Activated T-cell treated with anti-CD3 and anti-CD28 coated beads for 24 hours (primary cell): Measurements from ENCODE around the gene PDCD2L.
"Not testable (repeated sequence)": the region's sequence is repeated elsewhere in the genome, so short reads cannot be mapped to it uniquely, and the experiment has no call there.

Experiments
- DNase-seq: peaks from one replicate; pipeline ENCODE4 v3.0.0-alpha.2; 2020; ENCODE audit warnings: low read depth

The PDCD2L gene

DNA sequence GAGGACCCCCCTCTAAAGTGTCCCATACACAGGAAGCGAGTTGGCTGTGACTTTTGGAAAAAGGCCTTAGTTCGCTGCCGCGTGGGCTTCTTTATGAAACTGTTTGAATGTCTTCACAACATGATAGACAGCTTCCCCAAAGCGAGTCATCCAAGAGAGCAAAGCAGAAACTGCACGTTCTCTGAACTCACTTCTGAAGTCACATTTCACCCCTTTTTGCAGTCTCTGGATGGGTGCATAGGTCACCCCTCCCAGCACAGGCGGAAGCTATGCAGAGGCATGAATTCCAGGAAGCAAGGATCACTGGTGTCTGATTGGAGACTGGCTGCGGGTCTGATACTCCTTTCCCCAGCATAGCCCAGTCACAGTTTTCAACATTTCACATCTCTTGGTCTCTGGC, 28.6 kb upstream of the PDCD2L start:
- DNase-seq: no peak

DNA sequence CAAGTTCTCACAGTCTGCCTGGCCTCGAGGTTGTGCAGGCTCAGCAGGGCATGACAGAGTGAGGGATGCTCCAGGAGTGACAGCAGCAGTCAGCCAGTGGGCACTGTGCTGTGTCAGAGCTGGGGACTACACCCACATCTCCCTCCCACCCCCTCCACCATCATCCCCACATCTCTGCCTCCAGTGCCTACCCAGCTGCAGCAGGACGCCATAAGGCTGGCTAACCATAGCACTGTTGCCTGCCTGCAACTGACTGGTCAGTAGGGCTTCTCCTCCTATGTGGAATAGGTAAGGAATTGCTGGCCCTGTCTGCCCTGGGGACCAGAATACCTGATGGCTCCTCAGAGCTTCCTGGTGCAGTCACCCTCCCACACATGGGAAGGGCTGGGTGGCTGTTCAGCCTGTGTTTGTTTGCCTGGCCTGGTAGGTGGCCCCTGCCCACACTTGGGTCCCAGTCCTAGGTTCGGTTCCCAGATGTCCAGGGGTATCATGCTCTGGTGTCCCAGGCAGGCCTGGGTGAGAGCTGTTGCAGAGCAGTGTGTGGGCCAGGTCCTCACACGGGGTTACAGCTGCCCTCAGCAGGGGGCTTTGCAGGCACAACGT, 23.5 kb upstream of the PDCD2L start:
- no peak for DNase-seq

DNA sequence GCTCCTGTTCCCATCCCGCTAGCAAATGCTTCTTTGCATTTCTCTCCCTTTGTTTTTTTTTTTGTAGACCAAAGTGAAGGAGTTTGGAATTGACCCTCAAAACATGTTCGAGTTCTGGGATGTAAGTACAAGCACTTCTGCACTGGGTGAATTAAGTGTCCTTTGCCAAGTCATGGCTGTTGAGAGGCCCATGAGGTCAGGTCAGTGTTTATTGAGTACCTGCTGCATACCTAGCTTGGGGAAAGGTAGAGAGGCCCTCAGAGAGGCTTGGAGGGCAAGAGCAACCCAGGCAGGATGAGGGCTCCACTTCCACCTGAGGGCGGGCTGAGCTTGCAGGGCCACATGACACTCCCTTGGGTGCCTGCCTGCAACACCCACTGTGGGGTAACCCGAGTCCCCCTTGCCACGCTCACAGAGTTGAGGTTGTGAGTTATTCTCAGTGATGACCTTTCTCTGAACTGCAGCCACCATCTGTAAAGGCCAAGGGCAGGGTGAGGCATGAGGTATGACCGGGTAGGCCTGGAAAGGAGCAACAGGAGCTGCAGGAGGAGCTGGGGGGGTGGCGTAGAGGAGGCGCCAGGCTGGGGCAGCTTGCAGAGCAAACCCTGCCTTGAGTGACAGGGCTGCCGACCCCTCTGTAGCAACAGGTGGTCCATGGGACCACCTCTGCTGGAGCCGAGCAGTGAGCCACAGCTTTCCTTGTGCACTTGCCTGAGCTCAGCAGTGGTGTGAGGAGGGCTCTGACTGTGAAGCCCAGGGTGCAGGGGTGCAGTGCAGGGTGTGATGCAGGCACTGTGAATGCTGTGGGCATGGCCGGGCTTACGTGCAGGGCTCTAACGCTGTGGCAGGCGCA, 22.6 kb upstream of the PDCD2L start:
- no peak for DNase-seq

DNA sequence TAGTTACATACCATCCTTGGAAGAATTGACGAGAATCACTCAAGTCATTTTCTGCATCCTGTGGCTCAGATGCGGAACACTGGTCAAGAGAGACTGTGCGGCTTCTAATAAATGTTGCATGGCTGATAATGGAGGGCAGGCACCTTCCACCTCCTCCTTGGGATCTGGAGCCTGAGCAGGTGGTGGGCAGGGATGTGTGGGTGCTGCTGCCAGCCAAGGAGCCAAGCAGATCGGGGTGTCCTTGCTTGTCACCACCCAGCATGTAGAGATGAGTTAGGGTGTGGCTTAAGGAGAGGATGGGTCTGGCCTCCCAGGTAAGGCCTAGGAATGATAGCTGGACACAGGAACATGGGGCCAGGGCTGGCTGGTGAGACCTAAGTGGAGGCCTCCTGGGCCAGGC, 21.7 kb upstream of the PDCD2L start:
- no peak for DNase-seq

DNA sequence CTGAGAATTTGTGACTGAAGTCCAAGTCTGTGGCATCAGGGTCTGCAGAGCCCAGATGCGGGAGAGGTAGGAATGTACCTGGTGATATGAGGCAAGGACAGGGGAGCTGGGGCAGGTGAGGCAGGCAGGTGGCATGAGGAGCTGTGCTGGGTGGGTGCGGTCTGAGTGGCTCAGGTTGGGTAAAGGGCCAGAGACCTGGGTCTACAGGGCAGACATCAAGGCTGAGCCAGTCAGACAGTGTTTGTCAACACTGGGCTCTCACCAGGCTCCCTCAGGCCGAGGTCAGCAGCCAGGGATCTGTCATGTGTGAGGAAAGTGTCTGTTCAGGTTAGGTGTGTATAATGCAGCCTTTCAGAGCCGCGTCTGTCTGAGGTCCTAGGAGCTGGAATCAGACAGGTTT, 20.6 kb upstream of the PDCD2L start:
- DNase-seq: no peak

GRCh38 chr19:34386645-34387445, 17.4 kb upstream of the PDCD2L start:
- no peak for DNase-seq

DNA sequence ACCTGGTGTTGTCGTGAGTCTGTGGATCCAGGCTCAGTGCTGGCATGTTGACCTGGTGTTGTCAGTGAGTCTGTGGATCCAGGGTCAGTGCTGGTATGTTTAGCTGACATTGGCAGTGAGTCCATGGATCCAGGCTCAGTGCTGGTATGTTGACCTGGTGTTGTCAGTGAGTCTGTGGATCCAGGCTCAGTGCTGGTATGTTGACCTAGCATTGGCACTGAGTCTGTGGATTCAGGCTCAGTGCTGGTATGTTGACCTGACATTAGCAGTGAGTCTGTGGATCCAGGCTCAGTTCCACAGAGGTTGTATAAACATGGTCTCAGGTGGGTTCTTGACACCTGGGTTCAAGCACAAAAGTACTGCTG, 16.8 kb upstream of the PDCD2L start:
- DNase-seq: no peak

DNA sequence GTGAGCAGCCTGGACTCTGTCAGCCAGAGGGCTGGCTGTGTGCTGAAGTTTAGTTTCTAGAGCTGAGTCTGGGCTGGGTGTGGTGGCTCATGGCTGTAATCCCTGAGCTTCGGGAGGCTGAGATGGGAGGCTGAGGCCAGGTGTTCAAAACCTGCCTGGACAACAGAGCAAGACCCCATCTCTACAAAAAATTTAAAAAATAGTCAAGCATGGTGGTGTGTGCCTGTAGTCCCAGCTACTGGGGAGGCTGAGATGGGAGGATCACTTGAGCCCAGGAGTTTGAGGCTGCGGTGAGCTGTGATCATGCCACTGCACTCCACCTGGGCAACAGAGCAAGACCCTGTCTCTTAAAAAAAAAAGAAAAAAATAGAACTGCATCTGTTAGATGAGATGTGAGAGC, 15.5 kb upstream of the PDCD2L start:
- DNase-seq: not testable (repeated sequence)

DNA sequence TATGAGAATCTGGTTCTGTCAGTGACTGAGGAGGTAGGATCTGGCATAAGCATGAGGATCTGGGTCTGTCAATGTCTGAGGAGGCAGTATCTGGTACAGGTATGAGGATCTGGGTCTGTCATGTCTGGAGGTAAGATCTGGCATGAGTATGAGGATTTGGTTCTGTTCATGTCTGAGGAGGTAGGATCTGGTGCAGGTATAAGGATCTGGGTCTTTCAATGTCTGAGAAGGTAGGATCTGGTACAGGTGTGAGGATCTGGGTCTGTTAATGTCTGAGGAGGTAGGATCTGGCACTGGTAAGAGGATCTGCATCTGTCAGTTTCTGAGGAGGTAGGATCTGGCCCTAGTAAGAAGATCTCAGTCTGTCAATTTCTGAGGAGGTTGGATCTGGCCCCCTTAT, 12.4 kb upstream of the PDCD2L start:
- no peak for DNase-seq

DNA sequence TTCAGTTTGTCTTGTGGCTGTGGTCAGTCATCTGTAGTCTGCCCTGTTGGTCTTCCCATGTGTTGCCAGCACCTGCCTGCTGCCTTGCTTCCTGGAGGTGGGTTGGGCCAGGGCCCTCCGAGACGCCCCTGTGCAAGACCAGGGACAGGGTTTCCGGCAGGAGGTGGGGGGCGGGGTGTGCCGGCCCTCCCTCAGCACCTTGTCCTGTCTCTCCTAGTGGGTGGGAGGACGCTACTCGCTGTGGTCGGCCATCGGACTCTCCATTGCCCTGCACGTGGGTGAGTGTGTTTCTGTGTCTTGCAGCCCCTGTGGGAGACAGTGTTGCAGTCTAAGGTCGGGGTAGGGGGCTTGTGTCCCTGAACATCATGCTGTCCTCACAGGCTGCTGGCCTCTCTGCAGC, 11.2 kb upstream of the PDCD2L start:
- no peak for DNase-seq

- no peak for DNase-seq
These were observed 10.6 kb upstream of the PDCD2L start for GRCh38 chr19:34393629-34394028.

GRCh38 chr19:34397853-34398252, 6.3 kb upstream of the PDCD2L start:
- no peak for DNase-seq

GRCh38 chr19:34399886-34400285, 4.3 kb upstream of the PDCD2L start:
- no peak for DNase-seq

- DNase-seq: not testable (repeated sequence)
These were observed 3.4 kb upstream of the PDCD2L start for GRCh38 chr19:34400844-34401243.

- no peak for DNase-seq
These were observed 2.1 kb upstream of the PDCD2L start for GRCh38 chr19:34402074-34402600.

DNA sequence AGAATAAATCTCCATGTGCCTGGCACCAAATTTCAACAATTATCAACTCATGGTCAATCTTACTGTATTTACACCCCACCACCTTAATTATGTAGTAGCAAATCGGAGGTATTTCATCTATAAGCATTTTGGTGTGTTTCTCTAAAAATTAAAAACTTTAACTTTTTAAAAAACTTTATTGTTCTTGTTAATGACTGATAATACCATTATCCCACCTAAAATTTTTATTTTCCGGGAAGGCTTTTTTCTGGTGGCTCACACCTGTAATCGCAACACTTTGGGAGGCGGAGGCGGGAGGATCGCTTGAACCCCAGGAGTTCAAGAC, 453 bp upstream of the PDCD2L start:
- DNase-seq: no peak

- no peak for DNase-seq
These were observed 1.9 kb downstream of the PDCD2L start for GRCh38 chr19:34405892-34406660.

DNA sequence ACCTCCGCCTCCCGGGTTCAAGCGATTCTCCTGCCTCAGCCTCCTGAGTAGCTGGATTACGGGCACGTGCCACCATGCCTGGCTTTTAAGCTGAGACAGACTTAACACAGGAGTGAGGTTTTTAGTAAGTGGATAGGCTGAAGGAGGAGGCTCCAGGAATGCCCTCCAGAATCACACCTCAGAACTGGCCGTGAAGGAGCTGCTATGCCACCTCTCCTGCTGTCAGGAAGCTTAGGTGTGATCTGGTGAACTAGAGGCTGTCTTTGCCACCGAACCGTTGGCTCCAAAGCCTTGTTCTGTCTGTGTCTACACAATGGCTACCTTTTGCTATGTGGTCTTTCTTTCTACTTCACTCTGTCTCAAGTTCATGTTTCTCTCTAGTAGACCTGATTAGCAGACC, 4.2 kb downstream of the PDCD2L start:
- DNase-seq: no peak

- DNase-seq: no peak
These were observed 5.3 kb downstream of the PDCD2L start for GRCh38 chr19:34409189-34410164.

GRCh38 chr19:34411216-34411615, 7.0 kb downstream of the PDCD2L start:
- DNase-seq: no peak

GRCh38 chr19:34416021-34416545, 11.9 kb downstream of the PDCD2L start:
- no peak for DNase-seq
